K562 (cell line): Measurements from ENCODE around the gene GDF2.

Source experiments
- ATF6 ChIP-seq: sonication (generic); formaldehyde crosslinking; IDR thresholded peaks from 2 replicates; pipeline ENCODE4 v1.4.0; 2020; ENCODE audit warnings: mild to moderate bottlenecking, missing genetic modification reagents
- CHCHD3 ChIP-seq: fragments of 250-450 bp; sonication (Bioruptor Pico); IDR thresholded peaks from 2 replicates; pipeline ENCODE4 v2.1.2; 2022; ENCODE audit warnings: mild to moderate bottlenecking
- ELF4 ChIP-seq: fragments of 450-650 bp; formaldehyde crosslinking; IDR thresholded peaks from 2 replicates; pipeline ENCODE4 v1.4.0; 2022; ENCODE audit warnings: missing genetic modification characterization
- EP300 ChIP-seq: IDR thresholded peaks from 2 replicates; pipeline ENCODE4 v1.6.1; 2012; ENCODE audit warnings: low read length, improper control_type of control experiment
- MAX ChIP-seq: sonication (generic); formaldehyde crosslinking; IDR thresholded peaks from 2 replicates; pipeline ENCODE4 v1.9.0; 2022; ENCODE audit warnings: mild to moderate bottlenecking, missing genetic modification reagents
- NBN ChIP-seq: fragments of 450-650 bp; IDR thresholded peaks from 2 replicates; pipeline ENCODE4 v1.6.1; 2016; ENCODE audit warnings: low read depth, mild to moderate bottlenecking
- POLR2B ChIP-seq: fragments of 450-650 bp; IDR thresholded peaks from 2 replicates; pipeline ENCODE4 v1.6.1; 2018; ENCODE audit warnings: low read depth; ENCODE audit not compliant: partially characterized antibody
- PREB ChIP-seq: sonication (generic); formaldehyde crosslinking; IDR thresholded peaks from 2 replicates; pipeline ENCODE4 v1.8.1; 2023; ENCODE audit warnings: mild to moderate bottlenecking, missing genetic modification reagents
- SMARCA5 ChIP-seq: fragments of 450-650 bp; IDR thresholded peaks from 2 replicates; pipeline ENCODE4 v1.6.1; 2016
- SP1 ChIP-seq: sonication (generic); formaldehyde crosslinking; IDR thresholded peaks from 2 replicates; pipeline ENCODE4 v1.8.1; 2022; ENCODE audit warnings: mild to moderate bottlenecking, missing genetic modification reagents
- SP2 ChIP-seq: IDR thresholded peaks from 2 replicates; pipeline ENCODE4 v1.6.1; 2011; ENCODE audit warnings: mild to moderate bottlenecking, low read depth, low read length, moderate library complexity; ENCODE audit not compliant: poor library complexity, severe bottlenecking; ENCODE audit errors: extremely low read depth
- TAF1 ChIP-seq: IDR thresholded peaks from 2 replicates; pipeline ENCODE4 v1.6.1; 2011; ENCODE audit warnings: mild to moderate bottlenecking, low read length, moderate library complexity; ENCODE audit not compliant: insufficient read depth, control insufficient read depth, severe bottlenecking; ENCODE audit errors: extremely low read depth
- THAP7 ChIP-seq: fragments of 250-450 bp; sonication (Bioruptor Pico); IDR thresholded peaks from 2 replicates; pipeline ENCODE4 v1.5.0; 2021
- ZNF24 ChIP-seq: fragments of 450-650 bp; IDR thresholded peaks from 2 replicates; pipeline ENCODE4 v1.6.1; 2016

GRCh38 chr10:47290338-47290737 lies 31.9 kb upstream of the GDF2 start:
- no peak for TF ChIP-seq THAP7 (CRISPR knock-in tag)
- no peak for TF ChIP-seq TAF1
- no peak for TF ChIP-seq SMARCA5
- TF ChIP-seq SP2: no peak
- no peak for TF ChIP-seq SP1 (CRISPR knock-in tag)
- TF ChIP-seq PREB (CRISPR knock-in tag): no peak
- no peak for TF ChIP-seq EP300
- no peak for TF ChIP-seq NBN
- no peak for TF ChIP-seq CHCHD3 (CRISPR knock-in tag)
- TF ChIP-seq ZNF24: no peak
- no peak for TF ChIP-seq POLR2B
- no peak for TF ChIP-seq MAX
- TF ChIP-seq ATF6 (CRISPR knock-in tag): no peak
- TF ChIP-seq ELF4 (CRISPR knock-in tag): no peak
